ENCODE results near the gene TBX2. TPM values are rescaled to one million over a fixed set of nuclear protein-coding genes. Genes with fewer than 3 reads are reported as not detected.

TBX2 gene
- total RNA-seq, 1 donor from 2014 or later = 24.6 TPM

DNA sequence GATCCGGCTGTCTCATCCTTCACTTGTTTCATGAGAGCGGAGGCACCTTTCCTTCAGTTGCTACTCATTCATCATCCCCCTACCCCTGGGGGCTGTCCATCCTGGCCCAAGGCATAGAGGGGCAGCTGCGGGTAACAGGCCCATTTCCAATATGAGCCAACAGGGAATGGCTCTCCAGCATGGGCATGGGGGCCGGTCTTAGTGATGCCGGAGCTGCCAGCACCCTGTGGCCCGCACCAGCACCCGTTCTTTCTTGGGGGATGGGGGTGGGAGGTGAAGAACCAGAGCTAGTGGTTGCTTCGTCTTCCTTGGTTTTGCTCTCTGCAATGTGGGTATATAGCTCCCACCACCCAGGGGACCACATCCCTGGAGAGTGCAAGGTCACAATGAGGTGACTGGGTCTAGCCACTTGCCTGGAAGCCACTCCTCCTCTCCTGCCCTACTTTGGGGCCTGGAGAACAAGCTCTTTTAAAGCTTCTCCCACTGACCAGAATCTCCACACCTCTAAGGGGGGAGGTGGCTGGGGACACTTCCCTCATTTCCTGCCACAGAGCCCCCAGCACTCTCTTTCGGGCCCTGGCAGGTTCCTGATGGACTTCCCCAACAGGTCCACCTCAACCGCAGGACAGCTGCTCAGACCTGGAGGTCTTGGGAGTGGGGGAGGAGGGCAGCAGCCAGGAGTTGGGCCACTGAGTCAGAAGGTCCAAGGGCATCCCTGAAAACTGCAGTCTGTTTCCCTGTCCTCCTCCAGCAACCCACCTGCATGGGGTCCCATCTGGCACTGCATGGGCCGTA, 11.9 kb upstream of the TBX2 start:
- DNase-seq (ENCODE audit: low spot score) = no peak

DNA sequence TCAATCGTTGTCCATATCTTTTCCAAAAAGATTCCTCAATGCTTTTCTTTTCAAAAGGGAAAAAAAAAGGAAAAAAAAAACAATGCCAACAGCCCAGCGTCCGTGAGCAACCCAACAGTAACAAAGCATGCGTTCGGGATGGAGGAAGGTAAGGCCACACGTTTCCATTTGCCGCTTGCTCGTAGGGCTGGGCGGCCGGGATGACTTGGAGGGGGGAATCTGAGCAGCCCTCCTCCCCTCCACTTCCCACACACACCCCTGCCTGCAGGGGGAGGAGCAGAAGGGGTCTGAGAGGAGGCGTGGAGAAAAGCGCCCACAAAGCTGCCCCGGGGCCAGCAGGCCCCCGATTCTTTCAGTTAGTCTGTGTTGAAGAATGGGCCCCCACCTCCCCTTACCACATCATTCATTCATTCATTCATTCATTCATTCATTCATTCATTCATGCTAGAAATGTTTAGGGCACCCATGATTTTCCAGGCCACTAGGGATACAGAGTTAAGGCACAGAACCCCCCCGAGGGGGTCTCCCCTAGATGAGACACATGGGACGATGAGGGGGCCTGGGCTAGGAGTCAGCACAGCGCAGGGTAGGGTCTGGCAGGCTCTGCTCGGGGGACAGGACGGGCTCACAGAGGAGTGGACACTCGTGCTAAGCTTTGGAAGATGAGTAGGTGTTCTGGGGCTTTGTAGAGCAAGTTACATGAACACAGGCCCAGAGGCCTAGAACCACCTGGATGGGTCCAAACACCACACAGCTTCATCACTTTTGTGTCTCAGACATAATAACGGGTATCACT, 10.9 kb upstream of the TBX2 start:
- no peak for DNase-seq (ENCODE audit: low spot score)

DNA sequence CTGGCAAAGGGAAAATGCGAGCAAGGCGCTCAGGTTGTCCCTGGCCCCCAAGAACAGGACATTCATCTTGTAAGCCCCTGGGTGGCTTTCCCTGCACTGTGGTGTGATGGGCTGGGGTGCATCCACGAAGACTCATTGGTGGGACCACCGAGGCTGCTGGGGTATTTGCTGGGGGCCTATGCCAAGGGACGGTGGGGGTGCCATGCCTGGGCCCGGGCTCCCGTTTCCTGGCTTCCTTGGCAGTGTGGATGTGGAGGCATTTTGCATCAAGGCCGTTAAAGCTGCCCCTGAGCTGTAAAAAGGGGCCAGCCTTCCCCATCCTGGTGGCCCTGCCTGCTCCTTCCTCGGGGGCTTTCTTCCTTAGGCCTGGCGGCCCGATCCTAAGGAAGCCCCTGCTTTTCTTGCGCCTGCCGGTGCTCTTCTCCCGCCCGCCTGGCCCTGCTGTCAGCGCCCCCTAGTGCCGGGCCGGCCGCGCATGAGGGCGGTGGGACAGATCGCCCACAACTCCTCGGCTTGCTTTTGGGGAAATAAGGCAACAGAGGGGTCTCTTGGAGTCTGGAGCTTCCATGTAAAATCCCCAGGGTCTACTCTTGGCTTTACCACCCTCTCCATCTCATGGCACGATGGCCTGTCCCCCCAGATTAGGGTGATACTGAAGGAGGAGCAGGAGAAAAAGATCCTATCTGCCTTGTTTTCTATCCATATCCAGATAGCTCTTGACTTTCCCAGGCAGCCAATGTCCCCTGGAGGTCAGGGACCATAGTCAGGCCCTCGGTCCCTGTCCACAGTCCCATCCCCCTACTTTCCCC, 9.8 kb upstream of the TBX2 start:
- peak; percentile 47 for DNase-seq (ENCODE audit: low spot score)

DNA sequence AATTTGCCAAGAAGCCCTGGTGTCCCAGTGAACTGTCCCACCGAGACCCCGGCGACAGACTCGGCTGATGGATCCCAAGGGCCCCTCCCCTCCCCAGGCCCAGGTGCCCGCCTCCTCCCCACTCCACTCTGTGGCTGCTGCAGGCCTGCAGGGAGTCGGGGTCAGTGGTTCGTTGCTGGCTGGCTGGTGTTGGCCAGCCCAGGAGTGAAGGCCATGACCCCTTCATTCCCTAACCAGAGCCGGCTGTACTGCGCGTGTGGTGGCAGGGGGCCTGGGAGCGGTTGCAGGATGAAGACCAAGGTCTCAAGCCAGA, 9.2 kb upstream of the TBX2 start:
- DNase-seq (ENCODE audit: low spot score) = no peak

DNA sequence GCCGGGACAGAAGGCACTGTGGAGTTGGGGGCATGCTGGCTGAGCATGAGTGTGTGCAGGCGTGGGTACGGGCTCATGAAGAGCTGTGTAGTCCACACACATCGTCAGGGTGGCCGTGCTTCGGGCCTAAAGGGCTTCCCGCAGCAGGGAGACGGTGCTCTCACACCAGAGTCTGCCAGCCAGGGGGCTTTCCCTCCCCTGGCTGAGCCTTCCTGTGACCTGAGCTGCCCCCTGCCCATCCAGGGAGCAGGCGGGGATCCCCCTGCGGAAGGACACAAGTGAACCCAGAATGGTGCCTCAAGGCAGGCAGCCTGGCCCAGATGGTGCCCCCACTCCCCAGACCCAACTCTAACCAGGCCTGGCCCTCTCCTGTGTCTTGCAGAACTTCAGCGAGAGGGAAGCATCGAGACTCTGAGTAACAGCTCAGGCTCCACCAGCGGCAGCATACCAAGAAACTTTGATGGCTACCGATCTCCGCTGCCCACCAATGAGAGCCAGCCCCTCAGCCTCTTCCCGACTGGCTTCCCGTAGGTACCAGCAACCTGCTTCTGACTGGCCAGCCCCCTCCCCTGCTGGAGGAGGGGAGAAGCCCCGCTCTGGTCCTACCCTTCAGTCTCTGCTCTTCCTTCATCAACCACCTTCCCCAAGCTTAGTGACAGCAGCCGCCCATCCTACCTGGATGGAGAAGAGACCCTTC, 7.9 kb upstream of the TBX2 start:
- DNase-seq (ENCODE audit: low spot score) = no peak

DNA sequence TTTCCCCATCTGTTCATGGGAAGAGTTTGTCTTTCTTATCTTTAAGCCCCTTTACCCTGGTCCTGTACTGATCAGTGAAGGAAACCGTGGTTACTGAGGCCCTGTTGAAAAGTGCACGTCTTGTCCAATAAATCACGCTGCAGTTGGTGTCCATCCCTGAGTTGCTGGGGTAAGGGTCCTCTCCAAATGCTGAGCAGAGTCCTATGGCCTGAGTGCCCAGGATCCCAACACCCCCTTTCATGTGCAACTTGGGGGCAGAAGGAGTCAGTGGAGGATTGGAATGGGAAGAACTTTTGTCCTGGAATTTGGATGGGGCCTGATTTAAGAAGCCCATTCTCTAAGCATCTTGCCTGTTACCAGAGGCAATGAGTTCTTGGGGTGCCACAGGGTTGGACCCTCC, 7.0 kb upstream of the TBX2 start:
- DNase-seq (ENCODE audit: low spot score) = no peak

DNA sequence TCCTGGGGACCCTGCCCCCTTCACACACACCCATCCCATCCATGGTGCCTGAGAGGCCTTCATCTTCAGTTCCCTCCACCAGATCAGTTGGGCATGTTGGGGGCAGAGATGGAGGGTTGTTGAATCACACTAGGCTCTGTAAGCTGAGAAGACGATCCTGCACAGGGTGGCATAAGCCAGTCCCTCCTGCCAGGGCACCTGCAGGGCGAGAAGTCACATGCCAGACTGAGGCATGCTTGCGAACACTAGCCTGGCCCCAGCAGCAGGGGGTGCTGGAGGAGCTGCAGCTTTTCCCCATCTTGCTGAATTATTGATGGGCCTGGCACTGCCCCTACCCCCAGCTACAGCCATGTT, 6.1 kb upstream of the TBX2 start:
- no peak for DNase-seq (ENCODE audit: low spot score)

DNA sequence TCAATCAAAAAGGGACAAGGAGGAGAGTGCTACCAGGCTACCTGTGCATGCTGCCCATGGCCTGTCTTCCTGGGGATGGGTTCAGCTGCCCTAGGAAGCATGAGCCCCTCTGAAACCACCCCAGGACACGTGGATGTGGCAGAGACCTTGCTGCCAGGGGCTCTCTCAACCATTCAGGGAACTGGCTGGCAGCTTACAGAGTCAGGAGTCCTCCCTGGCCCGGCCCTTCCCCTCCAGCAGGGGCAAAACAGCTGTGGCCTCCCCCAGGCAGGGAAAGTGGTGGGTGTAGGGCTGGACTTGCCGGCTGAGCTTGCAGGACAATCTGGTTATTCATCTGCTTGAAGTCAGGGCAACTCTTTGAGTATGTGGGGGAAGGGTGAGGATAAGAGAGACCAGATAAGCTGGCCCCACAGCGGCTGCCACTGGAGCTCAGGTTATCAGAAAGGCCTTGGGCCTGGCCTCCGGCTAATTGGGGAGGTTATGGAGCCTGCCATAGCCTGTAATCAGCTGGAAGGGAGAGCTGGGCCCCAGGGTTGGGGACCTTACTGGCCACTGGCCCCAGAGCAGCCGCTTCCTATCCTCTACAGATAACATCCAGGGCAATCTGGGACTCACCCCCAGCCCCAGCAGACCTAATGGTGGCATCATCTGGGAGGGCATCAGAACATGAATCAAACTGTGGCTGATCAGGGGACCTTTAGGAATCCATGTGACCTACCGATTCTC, 5.6 kb upstream of the TBX2 start:
- DNase-seq (ENCODE audit: low spot score) = peak; percentile 70

DNA sequence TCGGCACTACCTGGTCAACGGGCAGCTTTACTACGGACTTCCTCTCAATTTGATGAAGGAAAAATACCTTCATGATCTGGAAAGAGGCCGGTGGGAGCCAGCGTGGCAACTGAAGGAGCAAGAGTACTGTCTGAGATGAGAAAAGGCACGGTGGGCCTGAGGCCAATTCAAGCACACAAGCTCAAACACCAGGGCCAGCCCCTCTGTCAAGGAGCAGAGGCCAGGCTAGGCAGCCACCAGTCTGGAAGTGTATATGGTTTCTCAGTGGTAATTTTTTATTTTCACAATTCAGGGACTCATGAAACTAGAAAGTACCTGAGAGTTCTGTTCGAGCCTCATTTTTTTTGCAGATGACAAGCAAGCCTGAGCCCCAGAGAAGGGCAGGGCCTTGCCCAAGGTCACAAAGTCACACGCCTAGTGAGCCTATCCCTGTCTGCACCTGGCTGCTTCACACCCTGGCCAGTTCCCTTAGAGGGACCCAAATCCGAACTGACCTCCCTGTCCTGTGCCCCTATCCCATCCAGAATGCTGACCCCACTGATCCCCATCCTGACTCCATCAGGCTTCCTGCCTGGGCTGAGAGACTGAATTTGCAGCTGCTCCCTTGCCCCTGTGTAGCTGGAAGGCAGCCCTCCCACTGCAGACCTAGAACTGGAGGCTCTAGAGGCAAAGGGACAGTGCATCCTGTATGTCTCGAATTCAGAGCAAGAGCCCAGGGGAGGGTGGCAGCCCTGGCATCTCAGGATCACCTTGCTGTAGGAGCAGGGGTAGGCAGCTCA, 4.8 kb upstream of the TBX2 start:
- DNase-seq (ENCODE audit: low spot score) = peak; percentile 37

DNA sequence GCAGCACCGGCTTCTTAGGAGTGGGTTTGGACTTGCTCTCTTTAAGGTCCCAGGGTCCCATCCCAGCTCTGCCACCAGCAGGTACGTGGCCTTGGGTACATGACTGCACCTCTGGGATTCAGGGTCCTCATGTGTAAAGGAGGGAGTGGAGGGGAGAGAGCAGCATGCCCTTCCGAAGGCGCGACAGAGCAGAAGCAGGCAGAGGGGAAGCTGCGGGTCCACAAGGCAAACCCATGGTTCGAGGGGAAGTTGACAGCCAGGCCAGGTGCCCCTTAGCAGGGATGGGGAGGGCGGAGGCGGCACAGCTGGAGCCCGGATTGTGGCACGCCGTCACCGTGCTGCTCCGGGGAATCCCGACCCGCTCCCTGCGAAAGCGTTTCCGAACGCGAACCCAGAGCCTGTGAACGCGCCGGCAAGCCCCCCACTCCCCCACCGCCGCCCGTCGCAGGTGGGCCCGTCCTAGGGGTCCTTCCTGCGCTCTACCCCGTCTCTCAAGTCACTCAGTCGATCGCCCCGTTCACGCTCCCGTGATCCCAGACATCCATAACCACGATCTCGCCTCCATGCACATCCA, 4.1 kb upstream of the TBX2 start:
- DNase-seq (ENCODE audit: low spot score) = no peak

DNA sequence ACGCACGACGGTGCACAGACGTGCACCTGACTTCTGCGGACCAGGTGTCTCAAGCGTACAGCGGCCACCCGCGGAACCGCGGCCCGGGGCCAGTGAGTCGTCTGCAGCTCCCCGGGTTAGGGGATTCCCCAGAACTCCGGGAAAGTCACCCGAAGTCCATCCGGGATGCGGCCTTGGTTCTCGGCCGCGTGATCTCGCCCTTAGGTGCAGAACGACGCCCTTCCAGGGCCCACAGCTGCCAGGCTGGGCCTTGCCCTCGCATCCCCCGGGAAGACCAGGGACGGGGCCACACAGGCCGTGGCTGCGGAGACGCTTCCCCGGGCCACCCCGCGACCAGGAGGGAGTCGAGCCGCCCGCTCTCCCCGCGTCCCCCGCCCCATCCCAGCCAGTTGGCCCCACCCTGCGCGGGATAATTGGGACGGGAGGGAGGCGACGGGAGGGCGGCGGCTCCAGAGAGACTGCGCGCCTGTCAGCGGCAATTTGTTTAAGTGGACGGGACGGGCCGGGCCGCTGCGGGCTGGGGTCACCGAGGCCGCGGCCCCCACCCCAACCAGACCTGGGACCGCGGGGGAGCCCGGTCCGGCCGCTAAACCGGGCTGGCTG, 3.6 kb upstream of the TBX2 start:
- DNase-seq (ENCODE audit: low spot score) = peak; percentile 65

DNA sequence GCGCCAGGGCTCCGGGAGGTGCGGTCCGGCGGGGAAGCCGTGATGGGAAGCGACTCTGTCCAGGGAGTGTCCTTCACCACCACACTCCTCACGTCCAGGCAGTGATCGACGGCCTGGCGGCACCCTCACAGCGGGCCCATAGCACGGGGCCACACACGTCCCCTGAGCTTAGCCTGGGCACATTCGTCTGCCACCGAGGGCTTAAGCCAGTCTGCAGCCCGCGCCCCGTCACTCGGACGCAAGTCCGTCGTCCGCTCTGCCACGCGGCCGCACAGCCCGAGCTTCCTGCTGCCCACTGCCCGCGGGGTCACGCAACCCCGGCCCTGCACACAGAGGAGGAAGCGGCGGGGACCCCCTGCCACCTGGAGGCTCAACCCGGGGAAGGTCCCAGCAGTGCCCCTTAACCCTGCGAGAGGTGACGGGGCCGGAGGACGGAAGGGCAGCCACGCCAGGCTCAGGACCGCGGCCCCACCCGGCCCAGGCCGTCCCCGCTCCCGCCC, 3.0 kb upstream of the TBX2 start:
- peak; percentile 41 for DNase-seq (ENCODE audit: low spot score)

DNA sequence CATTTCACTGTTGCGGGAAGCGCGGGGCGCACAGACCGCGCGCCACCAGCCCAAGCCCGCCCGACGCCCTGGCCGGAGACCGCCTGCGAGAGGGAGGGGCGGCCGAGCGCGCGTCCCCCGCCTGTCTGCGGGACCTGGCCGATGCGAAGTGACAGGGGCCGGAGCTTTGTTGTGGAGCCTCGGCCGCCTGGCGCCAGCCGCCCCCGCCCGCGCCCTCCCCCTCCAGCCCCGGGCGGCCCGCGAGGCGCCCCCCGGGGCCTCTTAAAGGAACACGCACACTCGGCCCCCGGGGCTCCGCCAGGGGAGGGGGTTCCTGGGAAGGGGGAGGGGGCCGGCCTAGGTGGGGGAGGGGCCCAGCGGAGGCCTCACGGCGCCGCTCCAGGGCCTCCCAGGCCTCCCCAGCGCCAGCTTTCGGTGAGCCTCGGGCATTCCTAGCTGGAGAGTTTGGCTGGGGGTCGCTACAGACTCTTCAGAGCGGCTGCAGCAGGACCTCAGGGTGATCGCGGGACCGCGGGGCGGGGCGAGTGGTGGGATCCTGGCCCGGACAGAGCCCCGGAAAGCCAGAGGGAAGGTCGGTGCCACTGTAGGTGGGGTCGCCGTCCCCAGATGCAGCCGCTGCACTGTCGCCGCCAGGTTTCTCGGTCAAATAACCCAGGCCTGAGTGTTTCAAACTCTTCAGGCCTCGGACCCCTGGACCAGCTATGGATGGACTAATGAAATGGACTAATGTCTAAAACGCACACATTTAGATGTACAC, 2.4 kb upstream of the TBX2 start:
- peak; percentile 83 for DNase-seq (ENCODE audit: low spot score)

DNA sequence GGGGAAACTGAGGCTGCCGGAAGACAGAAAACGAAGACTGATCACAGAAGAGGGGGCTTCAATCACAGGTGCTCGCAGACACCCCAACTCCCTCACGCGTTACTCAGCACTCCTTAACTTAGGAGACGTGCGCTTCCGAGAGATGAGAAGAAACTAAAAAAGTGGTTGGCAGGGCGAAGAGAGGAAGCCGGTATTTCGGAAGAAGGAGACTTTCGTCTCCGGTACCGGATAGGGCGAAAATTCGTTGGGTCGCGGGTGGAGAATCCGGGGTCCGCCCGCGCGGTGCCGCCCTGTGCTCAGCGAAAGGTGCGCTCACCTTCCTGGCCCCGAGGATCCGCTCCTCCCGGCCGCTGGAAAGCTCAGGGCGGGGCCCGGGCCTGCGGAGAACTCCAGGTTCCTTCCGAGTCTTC, 917 bp upstream of the TBX2 start:
- no peak for DNase-seq (ENCODE audit: low spot score)

DNA sequence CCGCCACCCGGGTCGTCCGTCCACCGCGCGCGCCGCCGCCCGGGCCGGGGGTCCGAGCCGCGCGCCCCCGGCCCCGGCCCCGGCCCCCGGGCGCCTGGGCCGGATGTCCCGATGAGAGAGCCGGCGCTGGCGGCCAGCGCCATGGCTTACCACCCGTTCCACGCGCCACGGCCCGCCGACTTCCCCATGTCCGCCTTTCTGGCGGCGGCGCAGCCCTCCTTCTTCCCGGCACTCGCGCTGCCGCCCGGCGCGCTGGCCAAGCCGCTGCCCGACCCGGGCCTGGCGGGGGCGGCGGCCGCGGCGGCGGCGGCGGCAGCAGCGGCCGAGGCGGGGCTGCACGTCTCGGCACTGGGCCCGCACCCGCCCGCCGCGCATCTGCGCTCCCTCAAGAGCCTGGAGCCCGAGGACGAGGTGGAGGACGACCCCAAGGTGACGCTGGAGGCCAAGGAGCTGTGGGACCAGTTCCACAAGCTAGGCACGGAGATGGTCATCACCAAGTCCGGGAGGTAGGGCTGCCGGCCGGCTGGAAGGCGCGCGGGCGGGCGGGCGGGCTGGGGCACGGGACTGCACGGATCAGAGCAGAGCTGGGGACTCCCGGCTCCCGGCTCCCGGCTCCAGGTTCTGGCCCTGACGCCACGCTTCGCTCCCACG, 548 bp downstream of the TBX2 start:
- DNase-seq (ENCODE audit: low spot score) = no peak

DNA sequence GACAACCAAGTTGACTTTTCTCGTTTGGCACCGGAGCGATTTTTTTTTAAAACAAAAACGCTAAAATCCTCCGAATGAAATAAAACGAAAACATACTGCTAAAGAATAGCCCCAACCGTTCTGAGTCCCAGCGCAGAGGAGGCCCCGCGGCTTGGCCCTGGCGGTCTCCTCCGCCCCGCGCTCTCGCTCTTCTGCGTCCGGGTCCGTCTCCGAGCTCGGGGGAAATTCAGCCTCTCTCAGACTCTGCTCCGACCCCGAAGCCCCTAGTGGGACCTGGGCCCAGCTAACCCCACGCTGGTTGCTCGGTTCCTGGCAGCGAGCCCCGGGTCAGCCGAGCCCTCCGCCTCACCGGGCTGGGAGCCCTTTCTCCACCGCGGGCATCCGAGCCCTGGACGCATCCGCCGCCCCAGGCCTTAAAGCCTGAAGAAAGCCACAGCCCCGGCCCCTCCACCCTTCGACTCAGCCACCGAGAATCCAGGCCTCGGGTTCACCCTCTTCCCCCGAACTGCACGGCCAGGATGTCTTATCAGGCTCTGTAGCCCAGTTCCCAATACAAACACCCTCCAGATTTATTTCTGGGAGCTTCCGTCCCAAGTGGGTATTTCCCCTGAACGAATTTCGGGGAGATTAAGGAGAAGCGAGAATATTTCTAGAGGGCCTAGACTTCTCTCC, 1.2 kb downstream of the TBX2 start:
- DNase-seq (ENCODE audit: low spot score) = no peak

DNA sequence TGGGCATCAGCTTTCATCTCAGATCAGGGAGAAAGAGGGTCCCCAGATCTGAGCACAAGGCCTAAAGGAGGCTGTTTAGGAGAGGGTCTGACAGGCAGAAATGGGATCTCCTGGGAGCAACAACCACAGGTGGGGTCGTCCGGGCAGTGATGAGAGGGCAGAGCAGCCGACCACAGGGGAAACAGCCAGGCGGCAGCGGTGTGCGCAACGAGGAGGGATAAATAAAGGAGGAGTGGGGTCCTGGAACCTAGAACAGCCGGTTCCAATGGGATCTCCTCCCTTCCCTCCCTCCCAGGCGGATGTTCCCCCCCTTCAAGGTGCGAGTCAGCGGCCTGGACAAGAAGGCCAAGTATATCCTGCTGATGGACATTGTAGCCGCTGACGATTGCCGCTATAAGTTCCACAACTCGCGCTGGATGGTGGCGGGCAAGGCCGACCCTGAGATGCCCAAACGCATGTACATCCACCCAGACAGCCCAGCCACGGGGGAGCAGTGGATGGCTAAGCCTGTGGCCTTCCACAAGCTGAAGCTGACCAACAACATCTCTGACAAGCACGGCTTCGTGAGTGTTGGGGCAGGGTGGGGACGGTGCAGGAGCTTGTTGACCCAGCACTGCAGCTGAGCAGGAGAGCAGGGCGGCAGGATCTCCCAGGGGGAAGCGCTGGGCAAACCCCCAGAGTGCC, 1.9 kb downstream of the TBX2 start:
- DNase-seq (ENCODE audit: low spot score) = no peak

Data from umbilical cord (tissue), 2 donors.